ENCODE measurements around the gene EIF4B. TPM values are rescaled to one million over a fixed set of nuclear protein-coding genes. Genes with fewer than 3 reads are reported as not detected.

The EIF4B gene
- total and polyA plus RNA-seq, 9 of the 15 experiments (the other 6 are each of a cell fraction or from before 2014, with no cell fraction given) = 138 to 669 (median 552) TPM

- no peak overlapping the region for H3K4me2 ChIP-seq (ENCODE audit: insufficient read depth, low read length)
- TF ChIP-seq RBFOX2 (IDR thresholded peaks at IDR 0.05; ENCODE audit: low read depth, low read length) = 0 out of 2 replicates have a peak, but pooled peaks have one; percentile 6
- TF ChIP-seq, protein P1, sequence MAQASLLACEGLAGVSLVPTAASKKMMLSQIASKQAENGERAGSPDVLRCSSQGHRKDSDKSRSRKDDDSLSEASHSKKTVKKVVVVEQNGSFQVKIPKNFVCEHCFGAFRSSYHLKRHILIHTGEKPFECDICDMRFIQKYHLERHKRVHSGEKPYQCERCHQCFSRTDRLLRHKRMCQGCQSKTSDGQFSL (CRISPR knock-in tag; IDR thresholded peaks at IDR 0.05) = 0 out of 2 replicates have a peak, but pooled peaks have one; percentile 45
- TF ChIP-seq, protein P1 (tag; IDR thresholded peaks at IDR 0.05) = no peak
- 0 out of 2 replicates have a peak, but pooled peaks have one; percentile 24 for TF ChIP-seq POLR2G (IDR thresholded peaks at IDR 0.05; ENCODE audit: low read depth, low read length)
- TF ChIP-seq TCFL5 (CRISPR knock-in tag; conservative IDR thresholded peaks at IDR 0.05) = no peak
- no peak for TF ChIP-seq ZNF280A (IDR thresholded peaks at IDR 0.05; ENCODE audit: low read depth, partially characterized antibody)
- no peak for TF ChIP-seq NCOR1 (IDR thresholded peaks at IDR 0.05)
- TF ChIP-seq MCM3 (IDR thresholded peaks at IDR 0.05) = no peak
- TF ChIP-seq ZNF263 (CRISPR knock-in tag; IDR thresholded peaks at IDR 0.05; ENCODE audit: borderline replicate concordance) = peak; percentile 51
- TF ChIP-seq, protein P2, sequence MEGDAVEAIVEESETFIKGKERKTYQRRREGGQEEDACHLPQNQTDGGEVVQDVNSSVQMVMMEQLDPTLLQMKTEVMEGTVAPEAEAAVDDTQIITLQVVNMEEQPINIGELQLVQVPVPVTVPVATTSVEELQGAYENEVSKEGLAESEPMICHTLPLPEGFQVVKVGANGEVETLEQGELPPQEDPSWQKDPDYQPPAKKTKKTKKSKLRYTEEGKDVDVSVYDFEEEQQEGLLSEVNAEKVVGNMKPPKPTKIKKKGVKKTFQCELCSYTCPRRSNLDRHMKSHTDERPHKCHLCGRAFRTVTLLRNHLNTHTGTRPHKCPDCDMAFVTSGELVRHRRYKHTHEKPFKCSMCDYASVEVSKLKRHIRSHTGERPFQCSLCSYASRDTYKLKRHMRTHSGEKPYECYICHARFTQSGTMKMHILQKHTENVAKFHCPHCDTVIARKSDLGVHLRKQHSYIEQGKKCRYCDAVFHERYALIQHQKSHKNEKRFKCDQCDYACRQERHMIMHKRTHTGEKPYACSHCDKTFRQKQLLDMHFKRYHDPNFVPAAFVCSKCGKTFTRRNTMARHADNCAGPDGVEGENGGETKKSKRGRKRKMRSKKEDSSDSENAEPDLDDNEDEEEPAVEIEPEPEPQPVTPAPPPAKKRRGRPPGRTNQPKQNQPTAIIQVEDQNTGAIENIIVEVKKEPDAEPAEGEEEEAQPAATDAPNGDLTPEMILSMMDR (IDR thresholded peaks at IDR 0.05 in 2 of 3, conservative IDR thresholded peaks at IDR 0.05 in 1 of 3; ENCODE audit: insufficient read depth in 2 of 3, low read depth in 1 of 3, low read length in 3 of 3) = 0 out of 6 replicates have a peak, but pooled peaks of 1 of the 3 experiments have one; percentile 6
- TF ChIP-seq, protein P3, sequence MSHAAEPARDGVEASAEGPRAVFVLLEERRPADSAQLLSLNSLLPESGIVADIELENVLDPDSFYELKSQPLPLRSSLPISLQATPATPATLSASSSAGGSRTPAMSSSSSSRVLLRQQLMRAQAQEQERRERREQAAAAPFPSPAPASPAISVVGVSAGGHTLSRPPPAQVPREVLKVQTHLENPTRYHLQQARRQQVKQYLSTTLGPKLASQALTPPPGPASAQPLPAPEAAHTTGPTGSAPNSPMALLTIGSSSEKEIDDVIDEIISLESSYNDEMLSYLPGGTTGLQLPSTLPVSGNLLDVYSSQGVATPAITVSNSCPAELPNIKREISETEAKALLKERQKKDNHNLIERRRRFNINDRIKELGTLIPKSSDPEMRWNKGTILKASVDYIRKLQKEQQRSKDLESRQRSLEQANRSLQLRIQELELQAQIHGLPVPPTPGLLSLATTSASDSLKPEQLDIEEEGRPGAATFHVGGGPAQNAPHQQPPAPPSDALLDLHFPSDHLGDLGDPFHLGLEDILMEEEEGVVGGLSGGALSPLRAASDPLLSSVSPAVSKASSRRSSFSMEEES (CRISPR knock-in tag; IDR thresholded peaks at IDR 0.05) = no peak
- no peaks in the 10 kb centered on the region; a peak in 1 of 5 replicates for H3K27me3 ChIP-seq (ENCODE audit: control insufficient read depth in 2 of 2, insufficient read depth in 2 of 2, low read length in 2 of 2)
- in situ Hi-C loops (cut with MboI) (loop anchor here (10.0 kb wide), 1 partner anchor 143 kb away; the partner anchor contains the start of gene ITGB7), intact Hi-C loops (cut with micrococcal nuclease) (loop anchor here (10.0 kb wide), 1 partner anchor 443 kb away; the partner anchor contains the start of genes NPFF and TARBP2)
- POLR2A ChIA-PET = interaction anchor here (0.6 to 1.1 kb wide), 5 partner anchors 9 to 24 kb away, joined by 3 to 6 read pairs (median 3); partner anchors contain the start of gene SPRYD3
- H3K79me2 ChIP-seq (ENCODE audit: control insufficient read depth, insufficient read depth, low read length) = no peaks in the 10 kb centered on the region
- no peak overlapping the region for H2AFZ ChIP-seq (ENCODE audit: low read depth, low read length)
- H3K9ac ChIP-seq (ENCODE audit: insufficient read depth in 1 of 2, low read depth in 2 of 2, low read length in 2 of 2) = peak overlapping the region in 1 of 2 experiments; percentile 21; a peak in 1 of 4 replicates
- no peaks in the 10 kb centered on the region for H3K9me1 ChIP-seq (ENCODE audit: control insufficient read depth, insufficient read depth, low read length)
- no peaks in the 10 kb centered on the region for H3K9me3 ChIP-seq (replicated peaks; ENCODE audit: control insufficient read depth, insufficient read depth, low read depth, low read length)
- no peak overlapping the region for H3K27ac ChIP-seq (ENCODE audit: extremely low read depth, low read depth, low read length)
- no TSS peak for BruUV-seq (replicated peaks)
- H3K36me3 ChIP-seq (ENCODE audit: control insufficient read depth, insufficient read depth, low read length) = peaks cover 6% of the 10 kb centered on the region; the same call in 2 of the 3 replicates
- FAIRE-seq (no peak), DNase-seq (ENCODE audit: extremely low read depth in 1 of 4, low spot score in 3 of 4) (no peak), ATAC-seq (no peak)
- H3K4me1 ChIP-seq (replicated peaks in 1 of 2; ENCODE audit: control insufficient read depth in 2 of 2, insufficient read depth in 2 of 2, low read length in 2 of 2) = peaks cover 12 to 49% of the 10 kb centered on the region in 2 experiments; a peak in 4 of 5 replicates
- 50% methylated on average over 19 of the region's 20 CpGs for WGBS (ENCODE audit: insufficient coverage, low coverage, missing lambda C conversion rate)
- CTCF ChIA-PET (ENCODE audit: low intra/inter-chr PET ratio) = interaction anchor here (0.6 kb wide), 1 partner anchor 261 kb away, joined by 3 read pairs; no protein-coding TSS in a partner anchor
- no peak overlapping the region for H3K4me3 ChIP-seq
- H4K20me1 ChIP-seq (replicated peaks; ENCODE audit: control insufficient read depth, insufficient read depth, low read length) = no peaks in the 10 kb centered on the region
Measured at GRCh38 chr12:53062011-53062961, 56.0 kb downstream of the EIF4B start.
